Spleen (tissue), 11 donors: Measurements from ENCODE around the gene CNTNAP2. TPM values are rescaled to one million over a fixed set of nuclear protein-coding genes. Genes with fewer than 3 reads are reported as not detected.

Experiments used
- DNase-seq: peaks from one replicate; pipeline ENCODE4 v3.0.0-alpha.2; 2020
- H3K27ac ChIP-seq, 8 donors: fragments of 200-600 bp; sonication (generic) in 7 of 8; 1 replicate in 4 of 8; 2 replicates in 4 of 8; pipeline versions ENCODE4 v1.5.0 to v1.8.0; 2016 to 2021; ENCODE audit warnings: inconsistent platforms in 4 of 8, mild to moderate bottlenecking in 4 of 8, moderate library complexity in 1 of 8
- H3K27me3 ChIP-seq, 7 donors: fragments of 200-600 bp; sonication (generic) in 6 of 7; replicated peaks in 1 of 7; 1 replicate in 4 of 7; 2 replicates in 3 of 7; pipeline versions ENCODE4 v1.5.0 to v1.8.0; 2016 to 2021; ENCODE audit warnings: inconsistent platforms in 3 of 7, mild to moderate bottlenecking in 1 of 7
- H3K36me3 ChIP-seq, 6 donors: fragments of 200-600 bp; sonication (generic) in 5 of 6; 1 replicate in 4 of 6; 2 replicates in 2 of 6; pipeline versions ENCODE4 v1.5.0 to v1.8.0; 2016 to 2021; ENCODE audit warnings: inconsistent platforms in 2 of 6
- H3K4me1 ChIP-seq, 6 donors: fragments of 200-600 bp; sonication (generic) in 5 of 6; 1 replicate in 3 of 6; 2 replicates in 3 of 6; pipeline versions ENCODE4 v1.5.0 to v1.8.0; 2016 to 2021; ENCODE audit warnings: inconsistent platforms in 3 of 6
- H3K4me3 ChIP-seq, 8 donors: fragments of 200-600 bp; sonication (generic) in 7 of 8; 1 replicate in 4 of 8; 2 replicates in 4 of 8; pipeline versions ENCODE4 v1.5.0 to v1.8.0; 2016 to 2021; ENCODE audit warnings: inconsistent platforms in 4 of 8, mild to moderate bottlenecking in 4 of 8, moderate library complexity in 2 of 8
- H3K9me3 ChIP-seq, 8 donors: fragments of 200-600 bp; sonication (generic) in 7 of 8; 1 replicate in 4 of 8; 2 replicates in 4 of 8; pipeline versions ENCODE4 v1.5.0 to v1.8.0; 2016 to 2021; ENCODE audit warnings: inconsistent platforms in 4 of 8
- POLR2A ChIP-seq, 3 donors: fragments of 450-650 bp; IDR thresholded peaks; one replicate each; pipeline ENCODE4 v1.5.1; 2017; ENCODE audit warnings: antibody characterized with exemption in 3 of 3, mild to moderate bottlenecking in 1 of 3
- POLR2AphosphoS5 ChIP-seq, 3 donors: sonication (generic); formaldehyde crosslinking; IDR thresholded peaks; one replicate each; pipeline ENCODE4 v1.5.1; 2017; ENCODE audit warnings: antibody characterized with exemption in 3 of 3
- WGBS, 5 donors: extraction: QIAGEN DNeasy Blood & Tissue Kit in 3 of 5; methylation state at CpG; one replicate each; pipeline versions ENCODE4 v1.1.5 to v1.1.7; 2013 to 2018; 5-methylcytosine and 5-hydroxymethylcytosine counted together
- intact Hi-C: fragments of 100-400 bp; cut with DNase I; formaldehyde crosslinking; loops from one replicate; pipeline ENCODE4 v1.15.0; 2023; ENCODE audit warnings: low total_unique reads
- polyA plus RNA-seq, 3 donors: library from polyadenylated mRNA; stranded (reverse); fragments of 200-250 nt; gene quantifications; one replicate each; pipeline ENCODE4 v1.2.1, GENCODE V29; 2013
- total RNA-seq, 7 donors: library from RNA; depleted of rRNA in 3 of 7; stranded (reverse); fragments of >200 nt in 3 of 7; fragmentation: NEBNext Ultra II Directional in 4 of 7; extraction: Animal tissue kit (Norgen Biotek cat#: 25700) in 4 of 7; gene quantifications; one replicate each; pipeline versions ENCODE4 v1.1.0 to v1.2.1, GENCODE V29; 2016 to 2021
- TF ChIP-seq, protein P1 (sequence below), 11 experiments: fragments of 200-600 bp in 7 of 11; fragments of 450-650 bp in 4 of 11; sonication (generic) in 4 of 11; IDR thresholded peaks in 8 of 11; conservative IDR thresholded peaks in 3 of 11; 1 replicate in 7 of 11; 2 replicates in 4 of 11; pipeline versions ENCODE4 v1.4.0 to v1.8.0; 2016 to 2021; ENCODE audit warnings: antibody characterized with exemption in 11 of 11, inconsistent platforms in 4 of 11, mild to moderate bottlenecking in 1 of 11
- donor health status: healthy with polysubstance abuse.
- donor health status: DM: no; HTN: no; CAD: no; lungs with moderate emphysema.
- donor health status: DM: no; HTN: no; CAD: no.
- donor health status: Bipolar disorder and iron deficiency.
- donor health status: healthy.
- donor health status: DM: no; HTN: no; CAD: no.
- donor health status: DM: yes; HTN: yes; CAD: no.

Gene CNTNAP2
- total and polyA plus RNA-seq, 10 donors, result 0.13 to 2.0 (median 0.82) TPM

DNA sequence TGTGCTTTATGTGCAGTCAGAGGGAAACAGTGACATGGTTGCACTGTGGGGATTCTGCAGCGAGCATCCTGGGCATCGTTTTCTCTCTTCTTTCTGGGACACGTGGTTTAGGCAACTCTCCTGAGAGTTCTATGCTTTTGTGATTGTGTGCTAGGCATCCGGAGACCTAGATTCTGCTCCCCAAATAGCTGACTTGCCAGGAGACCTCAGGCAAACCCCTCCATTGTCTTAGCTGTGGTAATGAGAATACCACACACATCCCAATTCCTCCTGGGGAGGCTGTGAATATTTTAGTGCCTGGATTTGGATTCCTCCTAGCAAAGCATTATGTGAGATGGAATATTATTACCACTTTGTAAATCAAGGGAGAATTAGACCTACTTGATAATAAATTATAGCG is 1862.0 kb downstream of the CNTNAP2 start:
- TF ChIP-seq, protein P1, sequence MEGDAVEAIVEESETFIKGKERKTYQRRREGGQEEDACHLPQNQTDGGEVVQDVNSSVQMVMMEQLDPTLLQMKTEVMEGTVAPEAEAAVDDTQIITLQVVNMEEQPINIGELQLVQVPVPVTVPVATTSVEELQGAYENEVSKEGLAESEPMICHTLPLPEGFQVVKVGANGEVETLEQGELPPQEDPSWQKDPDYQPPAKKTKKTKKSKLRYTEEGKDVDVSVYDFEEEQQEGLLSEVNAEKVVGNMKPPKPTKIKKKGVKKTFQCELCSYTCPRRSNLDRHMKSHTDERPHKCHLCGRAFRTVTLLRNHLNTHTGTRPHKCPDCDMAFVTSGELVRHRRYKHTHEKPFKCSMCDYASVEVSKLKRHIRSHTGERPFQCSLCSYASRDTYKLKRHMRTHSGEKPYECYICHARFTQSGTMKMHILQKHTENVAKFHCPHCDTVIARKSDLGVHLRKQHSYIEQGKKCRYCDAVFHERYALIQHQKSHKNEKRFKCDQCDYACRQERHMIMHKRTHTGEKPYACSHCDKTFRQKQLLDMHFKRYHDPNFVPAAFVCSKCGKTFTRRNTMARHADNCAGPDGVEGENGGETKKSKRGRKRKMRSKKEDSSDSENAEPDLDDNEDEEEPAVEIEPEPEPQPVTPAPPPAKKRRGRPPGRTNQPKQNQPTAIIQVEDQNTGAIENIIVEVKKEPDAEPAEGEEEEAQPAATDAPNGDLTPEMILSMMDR (IDR thresholded peaks at IDR 0.05 in 8 of 11, conservative IDR thresholded peaks at IDR 0.05 in 3 of 11), result no peak
- no peak for TF ChIP-seq POLR2AphosphoS5 (IDR thresholded peaks at IDR 0.05)
- no peak for TF ChIP-seq POLR2A (IDR thresholded peaks at IDR 0.05)
- no peaks in the 10 kb centered on the region for H3K9me3 ChIP-seq
- no peaks in the 10 kb centered on the region for H3K36me3 ChIP-seq
- DNase-seq, result no peak
- H3K27ac ChIP-seq, result no peak overlapping the region
- intact Hi-C loops, result no loop called here
- H3K4me3 ChIP-seq, result no peak overlapping the region
- H3K27me3 ChIP-seq, result no peaks in the 10 kb centered on the region
- 59 to 83% (median 65%) methylated on average over 5 of the region's 5 CpGs for WGBS, 5 donors
- H3K4me1 ChIP-seq, result no peaks in the 10 kb centered on the region

DNA sequence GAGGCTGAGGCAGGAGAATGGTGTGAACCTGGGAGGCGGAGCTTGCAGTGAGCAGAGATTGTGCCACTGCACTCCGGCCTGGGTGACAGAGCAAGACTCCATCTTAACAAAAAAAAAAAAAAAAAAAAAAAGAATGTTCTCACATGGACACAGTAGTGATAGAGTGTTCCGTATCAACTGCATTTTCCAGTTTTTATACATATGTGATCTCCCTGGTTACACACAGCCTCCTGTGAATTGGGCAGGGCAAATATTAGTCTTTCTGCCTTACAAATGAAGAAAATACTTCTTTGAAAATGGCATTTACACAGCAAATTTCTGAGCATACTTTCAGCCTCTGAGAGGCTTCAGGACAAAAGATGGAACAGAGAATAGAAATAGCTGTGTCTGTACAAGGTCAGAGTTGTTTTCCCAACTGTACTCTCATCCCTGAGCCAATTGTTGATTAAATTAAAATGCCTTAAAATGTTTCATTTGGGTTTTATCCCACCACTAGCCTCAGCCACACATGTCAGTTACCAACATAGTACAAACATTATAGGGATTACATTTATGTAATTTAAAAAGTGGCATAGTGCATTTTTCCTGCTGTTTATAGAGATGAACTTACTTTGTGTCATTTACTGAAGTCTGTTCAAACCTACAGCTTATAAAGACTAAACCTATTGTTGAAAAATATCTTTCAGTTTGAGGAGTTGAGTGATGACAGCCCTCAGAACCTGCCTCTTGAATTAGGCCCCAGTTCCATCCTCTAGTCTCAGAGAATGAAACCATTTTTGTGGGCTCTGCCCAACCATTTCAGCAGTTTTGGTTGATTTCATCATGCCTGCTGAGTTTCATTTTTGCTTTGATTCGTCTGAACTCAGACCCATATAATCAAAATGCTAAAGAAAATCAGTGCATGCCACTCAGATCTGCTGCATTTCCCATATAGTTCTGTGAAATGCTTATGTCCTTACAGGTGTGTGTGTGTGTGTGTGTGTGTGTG is 1864.5 kb downstream of the CNTNAP2 start:
- H3K4me1 ChIP-seq, result no peaks in the 10 kb centered on the region
- H3K27ac ChIP-seq, result no peak overlapping the region
- no peak for DNase-seq
- H3K36me3 ChIP-seq, result no peaks in the 10 kb centered on the region
- 75 to 88% (median 82%) methylated on average over 4 of the region's 4 CpGs for WGBS, 5 donors
- no peak overlapping the region for H3K4me3 ChIP-seq
- intact Hi-C loops, result no loop called here
- H3K9me3 ChIP-seq, result no peaks in the 10 kb centered on the region
- no peaks in the 10 kb centered on the region for H3K27me3 ChIP-seq
- TF ChIP-seq POLR2A (IDR thresholded peaks at IDR 0.05), result no peak
- TF ChIP-seq, protein P1 (IDR thresholded peaks at IDR 0.05 in 8 of 11, conservative IDR thresholded peaks at IDR 0.05 in 3 of 11), result no peak
- no peak for TF ChIP-seq POLR2AphosphoS5 (IDR thresholded peaks at IDR 0.05)

DNA sequence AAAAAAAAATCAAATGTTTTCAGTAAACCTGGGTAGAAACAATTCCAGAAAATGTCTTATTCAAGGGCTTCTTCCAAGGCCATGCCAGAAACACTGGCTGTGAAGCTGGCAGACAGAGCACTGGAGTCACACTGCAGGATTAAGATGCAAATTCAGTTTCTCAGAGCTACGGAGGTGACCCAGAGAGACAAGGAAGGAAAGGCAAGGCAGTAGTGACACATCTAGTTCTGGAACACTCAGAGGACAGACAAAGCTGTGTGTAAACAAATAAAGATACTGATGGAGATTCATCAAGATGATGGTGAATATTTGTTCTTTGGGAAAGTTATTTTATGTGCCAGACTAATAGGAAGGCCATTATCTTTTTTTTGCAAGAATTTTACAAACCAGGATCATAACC is 1865.7 kb downstream of the CNTNAP2 start:
- no peak overlapping the region for H3K4me3 ChIP-seq
- H3K9me3 ChIP-seq, result no peaks in the 10 kb centered on the region
- H3K27me3 ChIP-seq, result no peaks in the 10 kb centered on the region
- H3K4me1 ChIP-seq, result no peaks in the 10 kb centered on the region
- H3K27ac ChIP-seq, result no peak overlapping the region
- H3K36me3 ChIP-seq, result no peaks in the 10 kb centered on the region
- intact Hi-C loops, result no loop called here
- 55 to 80% (median 71%) methylated on average over 1 of the region's 1 CpG for WGBS, 5 donors
- TF ChIP-seq POLR2AphosphoS5 (IDR thresholded peaks at IDR 0.05) (no peak), POLR2A (IDR thresholded peaks at IDR 0.05) (no peak)
- TF ChIP-seq, protein P1 (IDR thresholded peaks at IDR 0.05 in 8 of 11, conservative IDR thresholded peaks at IDR 0.05 in 3 of 11), result no peak
- DNase-seq, result no peak

DNA sequence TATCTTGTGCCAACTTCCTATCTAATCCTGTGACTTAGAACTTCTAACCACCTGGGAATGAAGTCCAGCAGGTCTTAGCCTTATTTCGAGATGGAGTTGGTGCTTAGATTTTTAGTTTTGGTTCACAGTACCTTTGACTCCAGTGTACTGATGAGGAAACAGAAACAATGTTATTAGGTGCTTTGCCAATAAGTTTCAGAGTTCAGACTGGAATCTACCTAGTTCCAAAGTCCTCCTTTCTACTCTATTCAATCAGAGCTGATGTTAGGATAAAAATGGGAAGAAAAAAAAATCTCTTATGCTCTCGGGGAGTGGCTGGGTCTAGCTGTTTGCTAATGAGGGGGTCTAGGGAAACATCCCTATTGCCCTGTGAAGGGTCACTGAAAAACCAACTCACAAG is 1867.7 kb downstream of the CNTNAP2 start:
- no peak for DNase-seq
- Histone ChIP-seq H3K27ac (no peak overlapping the region), H3K27me3 (no peaks in the 10 kb centered on the region), H3K36me3 (no peaks in the 10 kb centered on the region), H3K9me3 (no peaks in the 10 kb centered on the region), H3K4me3 (no peak overlapping the region), H3K4me1 (no peaks in the 10 kb centered on the region)
- 81 to 89% (median 87%) methylated on average over 2 of the region's 2 CpGs for WGBS, 5 donors
- TF ChIP-seq, protein P1 (IDR thresholded peaks at IDR 0.05 in 8 of 11, conservative IDR thresholded peaks at IDR 0.05 in 3 of 11), result no peak
- TF ChIP-seq POLR2AphosphoS5 (IDR thresholded peaks at IDR 0.05) (no peak), POLR2A (IDR thresholded peaks at IDR 0.05) (no peak)
- intact Hi-C loops, result no loop called here
